Neutrophil (primary cell): Measurements from ENCODE around the gene MRM3.
"Not testable (repeated sequence)": the region's sequence is repeated elsewhere in the genome, so short reads cannot be mapped to it uniquely, and the experiment has no call there.

Experiments
- H3K27ac ChIP-seq: fragments of 200-600 bp; sonication (generic); 2 replicates; pipeline ENCODE4 v1.5.1; 2016; ENCODE audit warnings: mild to moderate bottlenecking, moderate library complexity
- H3K27me3 ChIP-seq: fragments of 200-600 bp; sonication (generic); 2 replicates; pipeline ENCODE4 v1.6.0; 2016; ENCODE audit warnings: mild to moderate bottlenecking
- H3K36me3 ChIP-seq: fragments of 200-600 bp; sonication (generic); 2 replicates; pipeline ENCODE4 v1.5.1; 2017
- H3K4me1 ChIP-seq, 2 experiments: fragments of 200-600 bp in 1 of 2; sonication (generic) in 1 of 2; 1 replicate in 1 of 2; 2 replicates in 1 of 2; pipeline versions ENCODE4 v1.5.1 to v1.6.1; 2013 to 2016; ENCODE audit warnings: low read depth in 1 of 2, low read length in 1 of 2, mild to moderate bottlenecking in 1 of 2, moderate library complexity in 1 of 2; ENCODE audit not compliant: control insufficient read depth in 1 of 2, insufficient read depth in 1 of 2
- H3K4me3 ChIP-seq, 2 experiments: fragments of 200-600 bp in 1 of 2; sonication (generic) in 1 of 2; 1 replicate in 1 of 2; 2 replicates in 1 of 2; pipeline ENCODE4 v1.5.1; 2013 to 2016; ENCODE audit warnings: low read depth in 1 of 2, low read length in 1 of 2, mild to moderate bottlenecking in 1 of 2, moderate library complexity in 1 of 2
- H3K9me3 ChIP-seq: fragments of 200-600 bp; sonication (generic); 2 replicates; pipeline ENCODE4 v1.5.1; 2016
- CTCF ChIP-seq: fragments of 200-600 bp; sonication (generic); IDR thresholded peaks from 2 replicates; pipeline ENCODE4 v1.5.1; 2016; ENCODE audit warnings: antibody characterized with exemption

MRM3 gene

GRCh38 chr17:802481-802880 lies 20.3 kb downstream of the MRM3 start:
- Histone ChIP-seq H3K4me3 (no peak overlapping the region), H3K27me3 (no peaks in the 10 kb centered on the region), H3K27ac (no peak overlapping the region), H3K4me1 (no peaks in the 10 kb centered on the region), H3K36me3 (no peaks in the 10 kb centered on the region), H3K9me3 (no peaks in the 10 kb centered on the region)
- TF ChIP-seq CTCF: no peak

- Histone ChIP-seq H3K36me3 (no peaks in the 10 kb centered on the region), H3K27ac (no peak overlapping the region), H3K4me3 (no peak overlapping the region), H3K9me3 (no peaks in the 10 kb centered on the region), H3K27me3 (no peaks in the 10 kb centered on the region), H3K4me1 (no peaks in the 10 kb centered on the region)
- TF ChIP-seq CTCF: no peak
Observed at GRCh38 chr17:802901-803881, 21.0 kb downstream of the MRM3 start.

- TF ChIP-seq CTCF: no peak
Observed at GRCh38 chr17:804541-805435, 22.6 kb downstream of the MRM3 start.

GRCh38 chr17:805886-806285 lies 23.7 kb downstream of the MRM3 start:
- not testable (repeated sequence) for H3K4me1 ChIP-seq, H3K27ac ChIP-seq, H3K9me3 ChIP-seq, H3K36me3 ChIP-seq, H3K27me3 ChIP-seq, H3K4me3 ChIP-seq

More at GRCh38 chr17:804541-805435, 22.6 kb downstream of the MRM3 start:
- Histone ChIP-seq H3K9me3 (no peaks in the 10 kb centered on the region), H3K27me3 (no peaks in the 10 kb centered on the region), H3K36me3 (no peaks in the 10 kb centered on the region), H3K4me3 (no peak overlapping the region), H3K4me1 (no peaks in the 10 kb centered on the region), H3K27ac (no peak overlapping the region)

GRCh38 chr17:806346-806745 lies 24.2 kb downstream of the MRM3 start:
- Histone ChIP-seq H3K27ac (no peak overlapping the region), H3K36me3 (no peaks in the 10 kb centered on the region)

More at GRCh38 chr17:806346-806745, 24.2 kb downstream of the MRM3 start:
- Histone ChIP-seq H3K4me3 (no peak overlapping the region), H3K9me3 (no peaks in the 10 kb centered on the region), H3K27me3 (no peaks in the 10 kb centered on the region), H3K4me1 (no peaks in the 10 kb centered on the region)
- TF ChIP-seq CTCF: no peak
